ENCODE measurements around the gene MYH16. TPM values are rescaled to one million over a fixed set of nuclear protein-coding genes. Genes with fewer than 3 reads are reported as not detected.

Gene MYH16
- total and polyA plus RNA-seq, 9 of the 15 experiments (the other 6 are each of a cell fraction or from before 2014, with no cell fraction given), result 0.09 TPM; not detected in 8

DNA sequence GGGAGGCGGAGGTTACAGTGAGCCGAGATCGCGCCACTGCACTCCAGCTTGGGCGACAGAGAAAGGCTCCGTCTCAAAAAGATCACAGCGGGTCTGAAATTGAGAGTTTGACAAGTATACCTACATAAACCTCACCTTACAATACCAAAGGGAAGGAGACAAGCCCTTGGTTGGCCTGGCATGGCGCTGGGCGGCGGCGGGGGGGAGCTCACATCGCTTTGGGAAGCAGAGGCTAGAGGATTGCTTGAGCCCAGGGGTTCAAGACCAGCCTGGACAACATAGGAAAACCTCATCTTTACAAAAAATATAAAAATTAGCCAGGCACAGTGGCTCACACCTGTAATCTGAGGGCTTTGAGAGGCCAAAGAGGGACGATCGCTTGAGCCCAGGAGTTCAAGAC is 51.9 kb downstream of the MYH16 start:
- Histone ChIP-seq H3K36me3 (ENCODE audit: control insufficient read depth, insufficient read depth, low read length) (peaks cover 6% of the 10 kb centered on the region; the same call in 2 of the 3 replicates), H3K27ac (ENCODE audit: extremely low read depth, low read depth, low read length) (no peak overlapping the region), H3K27me3 (ENCODE audit: control insufficient read depth in 2 of 2, insufficient read depth in 2 of 2, low read length in 2 of 2) (no peaks in the 10 kb centered on the region), H3K9me3 (replicated peaks; ENCODE audit: control insufficient read depth, insufficient read depth, low read depth, low read length) (no peaks in the 10 kb centered on the region), H3K9ac (ENCODE audit: insufficient read depth in 1 of 2, low read depth in 2 of 2, low read length in 2 of 2) (peak overlapping the region; percentile 93 to 97), H3K4me2 (ENCODE audit: insufficient read depth, low read length) (peak overlapping the region; percentile 99), H3K79me2 (ENCODE audit: control insufficient read depth, insufficient read depth, low read length) (peaks cover 47% of the 10 kb centered on the region), H2AFZ (ENCODE audit: low read depth, low read length) (peak overlapping the region; percentile 98; the same call in 1 of the 2 replicates), H3K9me1 (ENCODE audit: control insufficient read depth, insufficient read depth, low read length) (no peaks in the 10 kb centered on the region), H3K4me3 (peak overlapping the region; percentile 85), H3K4me1 (replicated peaks in 1 of 2; ENCODE audit: control insufficient read depth in 2 of 2, insufficient read depth in 2 of 2, low read length in 2 of 2) (peaks cover 25 to 26% of the 10 kb centered on the region in 2 experiments), H4K20me1 (replicated peaks; ENCODE audit: control insufficient read depth, insufficient read depth, low read length) (no peaks in the 10 kb centered on the region; the same call in 1 of the 2 replicates)
- ATAC-seq, result no peak
- DNase-seq (ENCODE audit: extremely low read depth in 1 of 4, low spot score in 3 of 4), result no peak
- 95% methylated on average over 13 of the region's 14 CpGs for WGBS (ENCODE audit: insufficient coverage, low coverage, missing lambda C conversion rate)
- intact Hi-C loops (cut with micrococcal nuclease) (no loop called here), in situ Hi-C loops (cut with MboI) (no loop called here)
- TF ChIP-seq ZNF354B (CRISPR knock-in tag; IDR thresholded peaks at IDR 0.05) (no peak), ZFX (CRISPR knock-in tag; IDR thresholded peaks at IDR 0.05) (no peak)
- ChIA-PET POLR2A (interaction anchor here (0.6 to 2.2 kb wide), 5 partner anchors 8 to 140 kb away, joined by 3 to 6 read pairs (median 3); no protein-coding TSS in a partner anchor), CTCF (ENCODE audit: low intra/inter-chr PET ratio) (no interaction called here)
- FAIRE-seq, result no peak
- BruUV-seq (replicated peaks), result no TSS peak

DNA sequence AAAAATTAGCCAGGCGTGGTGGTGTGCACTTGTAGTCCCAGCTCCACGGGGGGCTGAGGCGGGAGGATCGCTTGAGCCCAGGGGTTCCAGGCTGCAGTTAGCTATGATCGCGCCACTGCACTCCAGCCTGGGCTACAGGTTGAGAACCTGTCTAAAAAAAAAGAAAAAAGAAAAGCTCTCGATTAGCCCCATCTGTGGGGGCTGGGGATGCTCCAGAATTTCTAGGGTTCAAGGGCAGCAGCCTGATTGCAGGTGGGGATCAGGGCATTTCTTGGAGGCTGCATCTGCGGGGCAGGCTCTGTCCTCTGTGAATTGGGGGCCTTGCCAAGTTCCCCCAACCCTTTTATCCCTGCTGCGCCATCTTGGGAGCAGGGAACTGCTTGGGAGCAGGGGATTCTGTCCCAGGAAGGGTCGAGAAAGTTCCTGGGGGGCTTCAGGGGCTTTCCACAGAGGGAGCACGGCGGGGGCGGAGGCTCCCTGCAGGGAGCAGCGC is 52.4 kb downstream of the MYH16 start:
- H3K79me2 ChIP-seq (ENCODE audit: control insufficient read depth, insufficient read depth, low read length), result peaks cover 52% of the 10 kb centered on the region
- POLR2A ChIA-PET, result interaction anchor here (0.9 to 2.2 kb wide), 4 partner anchors 8 to 14 kb away, joined by 3 to 6 read pairs (median 4); no protein-coding TSS in a partner anchor
- TF ChIP-seq JUN (IDR thresholded peaks at IDR 0.05; ENCODE audit: borderline replicate concordance, low read depth, low read length) (no peak), JUN (CRISPR knock-in tag; IDR thresholded peaks at IDR 0.05; ENCODE audit: borderline replicate concordance) (no peak), ZBED1 (IDR thresholded peaks at IDR 0.05) (0 out of 2 replicates have a peak, but pooled peaks have one; percentile 19), NR2F6 (CRISPR knock-in tag; IDR thresholded peaks at IDR 0.05) (no peak), MCM7 (IDR thresholded peaks at IDR 0.05) (no peak), ZBTB7A (IDR thresholded peaks at IDR 0.05; ENCODE audit: borderline replicate concordance, control insufficient read depth, low read depth, low read length) (peak; percentile 60), EGR1 (conservative IDR thresholded peaks at IDR 0.05) (peak; percentile 10; the same call in 1 of the 2 replicates), SRF (CRISPR knock-in tag; IDR thresholded peaks at IDR 0.05) (no peak), MEIS2 (IDR thresholded peaks at IDR 0.05; ENCODE audit: partially characterized antibody) (no peak)
- TF ChIP-seq, protein P1, sequence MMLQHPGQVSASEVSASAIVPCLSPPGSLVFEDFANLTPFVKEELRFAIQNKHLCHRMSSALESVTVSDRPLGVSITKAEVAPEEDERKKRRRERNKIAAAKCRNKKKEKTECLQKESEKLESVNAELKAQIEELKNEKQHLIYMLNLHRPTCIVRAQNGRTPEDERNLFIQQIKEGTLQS (IDR thresholded peaks at IDR 0.05), result no peak
- TF ChIP-seq, protein P1 (CRISPR knock-in tag; conservative IDR thresholded peaks at IDR 0.05), result no peak
- TF ChIP-seq, protein P2, sequence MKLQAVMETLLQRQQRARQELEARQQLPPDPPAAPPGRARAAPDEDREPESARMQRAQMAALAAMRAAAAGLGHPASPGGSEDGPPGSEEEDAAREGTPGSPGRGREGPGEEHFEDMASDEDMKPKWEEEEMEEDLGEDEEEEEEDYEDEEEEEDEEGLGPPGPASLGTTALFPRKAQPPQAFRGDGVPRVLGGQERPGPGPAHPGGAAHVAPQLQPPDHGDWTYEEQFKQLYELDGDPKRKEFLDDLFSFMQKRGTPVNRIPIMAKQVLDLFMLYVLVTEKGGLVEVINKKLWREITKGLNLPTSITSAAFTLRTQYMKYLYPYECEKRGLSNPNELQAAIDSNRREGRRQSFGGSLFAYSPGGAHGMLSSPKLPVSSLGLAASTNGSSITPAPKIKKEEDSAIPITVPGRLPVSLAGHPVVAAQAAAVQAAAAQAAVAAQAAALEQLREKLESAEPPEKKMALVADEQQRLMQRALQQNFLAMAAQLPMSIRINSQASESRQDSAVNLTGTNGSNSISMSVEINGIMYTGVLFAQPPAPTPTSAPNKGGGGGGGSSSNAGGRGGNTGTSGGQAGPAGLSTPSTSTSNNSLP (IDR thresholded peaks at IDR 0.05; ENCODE audit: borderline replicate concordance, low read depth, low read length), result no peak

More for the DNA sequence above, 52.4 kb downstream of the MYH16 start:
- H3K27ac ChIP-seq (ENCODE audit: extremely low read depth, low read depth, low read length), result peak overlapping the region; percentile 84
- no peaks in the 10 kb centered on the region for H3K9me1 ChIP-seq (ENCODE audit: control insufficient read depth, insufficient read depth, low read length)
- in situ Hi-C loops (cut with MboI) (no loop called here), intact Hi-C loops (cut with micrococcal nuclease) (loop anchor here (5.0 kb wide), 2 partner anchors 37 to 62 kb away; no protein-coding TSS in a partner anchor)
- no peaks in the 10 kb centered on the region; the same call in 1 of the 2 replicates for H4K20me1 ChIP-seq (replicated peaks; ENCODE audit: control insufficient read depth, insufficient read depth, low read length)
- H3K4me2 ChIP-seq (ENCODE audit: insufficient read depth, low read length), result peak overlapping the region; percentile 99
- FAIRE-seq, result no peak
- peak overlapping the region; percentile 98 for H2AFZ ChIP-seq (ENCODE audit: low read depth, low read length)
- H3K27me3 ChIP-seq (ENCODE audit: control insufficient read depth in 2 of 2, insufficient read depth in 2 of 2, low read length in 2 of 2), result no peaks in the 10 kb centered on the region
- CTCF ChIA-PET (ENCODE audit: low intra/inter-chr PET ratio), result no interaction called here
- H3K9me3 ChIP-seq (replicated peaks; ENCODE audit: control insufficient read depth, insufficient read depth, low read depth, low read length), result no peaks in the 10 kb centered on the region
- peaks cover 6% of the 10 kb centered on the region; the same call in 2 of the 3 replicates for H3K36me3 ChIP-seq (ENCODE audit: control insufficient read depth, insufficient read depth, low read length)
- BruUV-seq (replicated peaks), result TSS peak; percentile 92
- H3K9ac ChIP-seq (ENCODE audit: insufficient read depth in 1 of 2, low read depth in 2 of 2, low read length in 2 of 2), result peak overlapping the region; percentile 93 to 97
- WGBS (ENCODE audit: insufficient coverage, low coverage, missing lambda C conversion rate), result 10% methylated on average over 14 of the region's 14 CpGs
- peak overlapping the region; percentile 85 for H3K4me3 ChIP-seq
- DNase-seq (ENCODE audit: extremely low read depth in 1 of 4, low spot score in 3 of 4), result peak in 1 of 4 experiments; percentile 25
- ATAC-seq, result peak; percentile 3; the same call in 1 of the 3 replicates
- peaks cover 25 to 30% of the 10 kb centered on the region in 2 experiments for H3K4me1 ChIP-seq (replicated peaks in 1 of 2; ENCODE audit: control insufficient read depth in 2 of 2, insufficient read depth in 2 of 2, low read length in 2 of 2)

Data from K562 (cell line).